GM12878 (cell line): ENCODE measurements around the gene RAB4B. TPM values are rescaled to one million over a fixed set of nuclear protein-coding genes. Genes with fewer than 3 reads are reported as not detected.

ENCODE experiments used
- BHLHE40 ChIP-seq, 2 experiments: fragments of 450-650 bp in 1 of 2; IDR thresholded peaks; 2 replicates each; pipeline ENCODE4 v1.6.1; 2011 to 2017; ENCODE audit warnings: low read depth in 2 of 2, borderline replicate concordance in 1 of 2, improper control_type of control experiment in 1 of 2, low read length in 1 of 2, mild to moderate bottlenecking in 1 of 2
- CBX3 ChIP-seq: fragments of 200-600 bp; sonication (generic); IDR thresholded peaks from 2 replicates; pipeline ENCODE4 v1.6.1; 2016; ENCODE audit warnings: low read depth, borderline replicate concordance
- EP300 ChIP-seq, 2 experiments: fragments of 150-350 bp in 1 of 2; IDR thresholded peaks; 2 replicates each; pipeline ENCODE4 v1.6.1; 2011 to 2012; ENCODE audit warnings: low read depth in 2 of 2, low read length in 2 of 2, borderline replicate concordance in 1 of 2, improper control_type of control experiment in 1 of 2, inconsistent platforms in 1 of 2; ENCODE audit not compliant: control insufficient read depth in 1 of 2
- GATAD2B ChIP-seq: fragments of 450-650 bp; conservative IDR thresholded peaks from 2 replicates; pipeline ENCODE4 v1.6.1; 2017; ENCODE audit warnings: low read depth, mild to moderate bottlenecking, moderate library complexity
- HCFC1 ChIP-seq: fragments of 150-350 bp; IDR thresholded peaks from 2 replicates; pipeline ENCODE4 v1.6.1; 2014; ENCODE audit warnings: low read length
- KLF5 ChIP-seq: fragments of 450-650 bp; IDR thresholded peaks from 2 replicates; pipeline ENCODE4 v1.6.1; 2014; ENCODE audit warnings: mild to moderate bottlenecking; ENCODE audit not compliant: partially characterized antibody
- NFXL1 ChIP-seq: fragments of 450-650 bp; IDR thresholded peaks from 2 replicates; pipeline ENCODE4 v1.6.1; 2017; ENCODE audit warnings: antibody characterized with exemption, mild to moderate bottlenecking, borderline replicate concordance
- NR2C2 ChIP-seq: IDR thresholded peaks from 2 replicates; pipeline ENCODE4 v1.6.1; 2011; ENCODE audit warnings: borderline replicate concordance, low read depth; ENCODE audit not compliant: control insufficient read depth, insufficient read length
- SREBF1 ChIP-seq: IDR thresholded peaks from 2 replicates; pipeline ENCODE4 v1.6.1; 2012; ENCODE audit warnings: mild to moderate bottlenecking, low read length
- STAT1 ChIP-seq: fragments of 450-650 bp; conservative IDR thresholded peaks from 2 replicates; pipeline ENCODE4 v1.6.1; 2014; ENCODE audit warnings: antibody characterized with exemption, mild to moderate bottlenecking
- SUPT20H ChIP-seq: IDR thresholded peaks from 2 replicates; pipeline ENCODE4 v1.6.1; 2011; ENCODE audit warnings: low read depth, mild to moderate bottlenecking, low read length, moderate library complexity, borderline replicate concordance; ENCODE audit not compliant: control insufficient read depth
- TARDBP ChIP-seq: IDR thresholded peaks from 2 replicates; pipeline ENCODE4 v1.6.1; 2016; ENCODE audit warnings: borderline replicate concordance
- TCF7 ChIP-seq: IDR thresholded peaks from 2 replicates; pipeline ENCODE4 v1.6.1; 2014; ENCODE audit warnings: antibody characterized with exemption, borderline replicate concordance
- WRNIP1 ChIP-seq: IDR thresholded peaks from 2 replicates; pipeline ENCODE4 v1.6.1; 2011; ENCODE audit warnings: low read depth, low read length, improper control_type of control experiment, borderline replicate concordance
- polyA plus RNA-seq, 11 experiments: library from polyadenylated mRNA; depleted of rRNA in 4 of 11; unstranded in 6 of 11; stranded (reverse) in 5 of 11; fragments of >200 nt; fragmentation: Nextera tagmentation in 4 of 11; fragmentation: Illumina TruSeq in 1 of 11; extraction: Ambion mirVana in 4 of 11; extraction: Trizol in 1 of 11; gene quantifications; 1 replicate in 1 of 11; 2 replicates in 10 of 11; pipeline versions ENCODE4 v1.2.1 to v1.2.3, GENCODE V29; 2011 to 2016; ENCODE audit warnings: inconsistent platforms in 2 of 11, missing spikeins in 2 of 11, low read depth in 1 of 11
- total RNA-seq, 4 experiments: library from RNA; depleted of rRNA in 3 of 4; stranded (reverse); fragments of >200 nt in 3 of 4; fragmentation: Illumina TruSeq in 1 of 4; extraction: Trizol in 1 of 4; gene quantifications; 2 replicates each; pipeline versions ENCODE4 v1.2.1 to v1.2.3, GENCODE V29; 2013 to 2021
- TF ChIP-seq, protein P1 (sequence below): IDR thresholded peaks from 2 replicates; pipeline ENCODE4 v1.6.1; 2011; ENCODE audit warnings: mild to moderate bottlenecking, low read depth, low read length, moderate library complexity; ENCODE audit not compliant: insufficient replicate concordance
- TF ChIP-seq, protein P2 (sequence below): fragments of 450-650 bp; conservative IDR thresholded peaks from 2 replicates; pipeline ENCODE4 v1.6.1; 2017; ENCODE audit warnings: mild to moderate bottlenecking, moderate library complexity
- TF ChIP-seq, protein P3 (sequence below): IDR thresholded peaks from 2 replicates; pipeline ENCODE4 v1.6.1; 2012; ENCODE audit warnings: mild to moderate bottlenecking, low read depth, low read length
- TF ChIP-seq, protein P4 (sequence below): fragments of 450-650 bp; formaldehyde crosslinking; IDR thresholded peaks from 2 replicates; pipeline ENCODE4 v1.5.0; 2022; ENCODE audit warnings: mild to moderate bottlenecking, missing genetic modification characterization

Gene RAB4B
- total and polyA plus RNA-seq, 10 of the 15 experiments (the other 5 are each of a cell fraction or from before 2014, with no cell fraction given): 0.60 to 51.5 (median 27.7) TPM

DNA sequence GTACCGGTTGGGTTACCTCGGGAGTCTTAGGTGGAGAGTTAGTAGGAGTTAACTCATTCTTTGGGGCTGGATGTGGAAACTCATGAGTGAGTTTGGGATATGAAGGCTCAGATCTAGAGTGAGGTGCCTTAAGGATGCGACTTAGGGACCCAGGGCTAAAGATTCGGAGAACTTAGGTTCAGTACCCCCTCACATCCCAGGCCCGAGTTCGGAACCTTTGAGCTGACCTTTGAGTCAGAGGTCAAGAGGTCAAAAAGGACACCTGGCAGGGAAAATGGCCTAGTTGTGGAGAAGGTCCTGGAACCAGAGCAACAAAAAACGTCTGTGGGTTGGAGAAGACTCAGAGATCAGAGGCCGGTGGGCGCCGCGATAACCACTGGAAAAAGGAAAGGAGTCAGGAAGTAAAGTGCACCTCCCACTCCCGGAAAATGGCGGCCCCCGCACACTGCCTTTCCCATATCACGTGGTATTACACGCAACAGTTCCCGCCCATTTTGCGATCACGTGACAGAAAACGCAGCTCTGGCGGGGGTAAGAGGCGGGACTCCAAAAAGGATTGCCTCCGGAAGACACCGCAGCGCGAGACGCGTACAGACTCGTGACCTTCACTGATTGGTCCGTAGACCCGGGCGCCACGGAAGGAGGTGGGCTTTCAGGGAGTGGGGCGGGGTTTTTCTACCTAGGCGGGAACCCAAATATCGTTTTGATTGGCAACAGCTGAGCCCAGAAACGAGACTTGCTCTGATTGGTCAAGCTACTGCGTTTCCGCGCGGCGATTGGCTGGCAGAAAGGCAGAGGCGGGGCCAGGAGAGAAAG lies 27.8 kb upstream of the RAB4B start, which contains the start of gene ACTMAP (continued):
- TF ChIP-seq STAT1 (0 out of 2 replicates have a peak, but pooled peaks have one; percentile 19), WRNIP1 (no peak), SUPT20H (no peak), CBX3 (no peak), NFXL1 (no peak), EP300 (IDR thresholded peaks at IDR 0.05; ENCODE audit: borderline replicate concordance in 1 of 2, control insufficient read depth in 1 of 2, low read depth in 2 of 2, low read length in 2 of 2) (peak in 1 of 2 experiments; percentile 55; a peak in 1 of 4 replicates), BHLHE40 (IDR thresholded peaks at IDR 0.05; ENCODE audit: borderline replicate concordance in 1 of 2, low read depth in 2 of 2, low read length in 1 of 2) (peak; percentile 85 to 98), TCF7 (no peak), NR2C2 (no peak), KLF5 (no peak), TARDBP (peak; percentile 56; the same call in 1 of the 2 replicates), HCFC1 (peak; percentile 56), GATAD2B (peak; percentile 76; the same call in 1 of the 2 replicates), SREBF1 (peak; percentile 70)
- TF ChIP-seq, protein P1, sequence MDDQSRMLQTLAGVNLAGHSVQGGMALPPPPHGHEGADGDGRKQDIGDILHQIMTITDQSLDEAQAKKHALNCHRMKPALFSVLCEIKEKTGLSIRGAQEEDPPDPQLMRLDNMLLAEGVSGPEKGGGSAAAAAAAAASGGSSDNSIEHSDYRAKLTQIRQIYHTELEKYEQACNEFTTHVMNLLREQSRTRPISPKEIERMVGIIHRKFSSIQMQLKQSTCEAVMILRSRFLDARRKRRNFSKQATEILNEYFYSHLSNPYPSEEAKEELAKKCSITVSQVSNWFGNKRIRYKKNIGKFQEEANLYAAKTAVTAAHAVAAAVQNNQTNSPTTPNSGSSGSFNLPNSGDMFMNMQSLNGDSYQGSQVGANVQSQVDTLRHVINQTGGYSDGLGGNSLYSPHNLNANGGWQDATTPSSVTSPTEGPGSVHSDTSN: peak; percentile 59
- TF ChIP-seq, protein P2, sequence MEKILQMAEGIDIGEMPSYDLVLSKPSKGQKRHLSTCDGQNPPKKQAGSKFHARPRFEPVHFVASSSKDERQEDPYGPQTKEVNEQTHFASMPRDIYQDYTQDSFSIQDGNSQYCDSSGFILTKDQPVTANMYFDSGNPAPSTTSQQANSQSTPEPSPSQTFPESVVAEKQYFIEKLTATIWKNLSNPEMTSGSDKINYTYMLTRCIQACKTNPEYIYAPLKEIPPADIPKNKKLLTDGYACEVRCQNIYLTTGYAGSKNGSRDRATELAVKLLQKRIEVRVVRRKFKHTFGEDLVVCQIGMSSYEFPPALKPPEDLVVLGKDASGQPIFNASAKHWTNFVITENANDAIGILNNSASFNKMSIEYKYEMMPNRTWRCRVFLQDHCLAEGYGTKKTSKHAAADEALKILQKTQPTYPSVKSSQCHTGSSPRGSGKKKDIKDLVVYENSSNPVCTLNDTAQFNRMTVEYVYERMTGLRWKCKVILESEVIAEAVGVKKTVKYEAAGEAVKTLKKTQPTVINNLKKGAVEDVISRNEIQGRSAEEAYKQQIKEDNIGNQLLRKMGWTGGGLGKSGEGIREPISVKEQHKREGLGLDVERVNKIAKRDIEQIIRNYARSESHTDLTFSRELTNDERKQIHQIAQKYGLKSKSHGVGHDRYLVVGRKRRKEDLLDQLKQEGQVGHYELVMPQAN: peak; percentile 63; the same call in 1 of the 2 replicates
- TF ChIP-seq, protein P3, sequence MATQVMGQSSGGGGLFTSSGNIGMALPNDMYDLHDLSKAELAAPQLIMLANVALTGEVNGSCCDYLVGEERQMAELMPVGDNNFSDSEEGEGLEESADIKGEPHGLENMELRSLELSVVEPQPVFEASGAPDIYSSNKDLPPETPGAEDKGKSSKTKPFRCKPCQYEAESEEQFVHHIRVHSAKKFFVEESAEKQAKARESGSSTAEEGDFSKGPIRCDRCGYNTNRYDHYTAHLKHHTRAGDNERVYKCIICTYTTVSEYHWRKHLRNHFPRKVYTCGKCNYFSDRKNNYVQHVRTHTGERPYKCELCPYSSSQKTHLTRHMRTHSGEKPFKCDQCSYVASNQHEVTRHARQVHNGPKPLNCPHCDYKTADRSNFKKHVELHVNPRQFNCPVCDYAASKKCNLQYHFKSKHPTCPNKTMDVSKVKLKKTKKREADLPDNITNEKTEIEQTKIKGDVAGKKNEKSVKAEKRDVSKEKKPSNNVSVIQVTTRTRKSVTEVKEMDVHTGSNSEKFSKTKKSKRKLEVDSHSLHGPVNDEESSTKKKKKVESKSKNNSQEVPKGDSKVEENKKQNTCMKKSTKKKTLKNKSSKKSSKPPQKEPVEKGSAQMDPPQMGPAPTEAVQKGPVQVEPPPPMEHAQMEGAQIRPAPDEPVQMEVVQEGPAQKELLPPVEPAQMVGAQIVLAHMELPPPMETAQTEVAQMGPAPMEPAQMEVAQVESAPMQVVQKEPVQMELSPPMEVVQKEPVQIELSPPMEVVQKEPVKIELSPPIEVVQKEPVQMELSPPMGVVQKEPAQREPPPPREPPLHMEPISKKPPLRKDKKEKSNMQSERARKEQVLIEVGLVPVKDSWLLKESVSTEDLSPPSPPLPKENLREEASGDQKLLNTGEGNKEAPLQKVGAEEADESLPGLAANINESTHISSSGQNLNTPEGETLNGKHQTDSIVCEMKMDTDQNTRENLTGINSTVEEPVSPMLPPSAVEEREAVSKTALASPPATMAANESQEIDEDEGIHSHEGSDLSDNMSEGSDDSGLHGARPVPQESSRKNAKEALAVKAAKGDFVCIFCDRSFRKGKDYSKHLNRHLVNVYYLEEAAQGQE: no peak; the same call in 1 of the 2 replicates
- TF ChIP-seq, protein P4, sequence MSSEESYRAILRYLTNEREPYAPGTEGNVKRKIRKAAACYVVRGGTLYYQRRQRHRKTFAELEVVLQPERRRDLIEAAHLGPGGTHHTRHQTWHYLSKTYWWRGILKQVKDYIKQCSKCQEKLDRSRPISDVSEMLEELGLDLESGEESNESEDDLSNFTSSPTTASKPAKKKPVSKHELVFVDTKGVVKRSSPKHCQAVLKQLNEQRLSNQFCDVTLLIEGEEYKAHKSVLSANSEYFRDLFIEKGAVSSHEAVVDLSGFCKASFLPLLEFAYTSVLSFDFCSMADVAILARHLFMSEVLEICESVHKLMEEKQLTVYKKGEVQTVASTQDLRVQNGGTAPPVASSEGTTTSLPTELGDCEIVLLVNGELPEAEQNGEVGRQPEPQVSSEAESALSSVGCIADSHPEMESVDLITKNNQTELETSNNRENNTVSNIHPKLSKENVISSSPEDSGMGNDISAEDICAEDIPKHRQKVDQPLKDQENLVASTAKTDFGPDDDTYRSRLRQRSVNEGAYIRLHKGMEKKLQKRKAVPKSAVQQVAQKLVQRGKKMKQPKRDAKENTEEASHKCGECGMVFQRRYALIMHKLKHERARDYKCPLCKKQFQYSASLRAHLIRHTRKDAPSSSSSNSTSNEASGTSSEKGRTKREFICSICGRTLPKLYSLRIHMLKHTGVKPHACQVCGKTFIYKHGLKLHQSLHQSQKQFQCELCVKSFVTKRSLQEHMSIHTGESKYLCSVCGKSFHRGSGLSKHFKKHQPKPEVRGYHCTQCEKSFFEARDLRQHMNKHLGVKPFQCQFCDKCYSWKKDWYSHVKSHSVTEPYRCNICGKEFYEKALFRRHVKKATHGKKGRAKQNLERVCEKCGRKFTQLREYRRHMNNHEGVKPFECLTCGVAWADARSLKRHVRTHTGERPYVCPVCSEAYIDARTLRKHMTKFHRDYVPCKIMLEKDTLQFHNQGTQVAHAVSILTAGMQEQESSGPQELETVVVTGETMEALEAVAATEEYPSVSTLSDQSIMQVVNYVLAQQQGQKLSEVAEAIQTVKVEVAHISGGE (CRISPR knock-in tag): peak; percentile 69; the same call in 1 of the 2 replicates
